PC-3 (cell line): Measurements from ENCODE around the gene GOLGA7B. TPM values are rescaled to one million over a fixed set of nuclear protein-coding genes. Genes with fewer than 3 reads are reported as not detected.

Experiments used
- ATAC-seq: fragments of 200-7000 bp; cut with Tn5 transposase; 2 replicates; pipeline ENCODE4 v1.9.1; 2020; ENCODE audit warnings: mild to moderate bottlenecking, moderate library complexity
- BruUV-seq: library from RNA; stranded (reverse); fragments of 400-500 nt; replicated peaks from 2 replicates; lab custom pipeline; 2021; lab: Mats Ljungman, UMichigan
- CTCF ChIA-PET: fragments of 300-600 bp; sonication (Branson Sonifier 250); formaldehyde crosslinking; loops from one replicate; lab custom pipeline; 2022; ENCODE audit warnings: antibody characterized with exemption; lab: Charles Lee
- POLR2A ChIA-PET: fragments of 300-600 bp; sonication (Branson Sonifier 250); formaldehyde crosslinking; loops from one replicate; lab custom pipeline; 2022; ENCODE audit warnings: antibody characterized with exemption; ENCODE audit not compliant: unreplicated experiment; lab: Charles Lee
- DNase-seq: peaks from one replicate; pipeline ENCODE4 v3.0.0-alpha.2; 2015
- H2AFZ ChIP-seq: fragments of 300-600 bp; sonication (generic); 2 replicates; pipeline ENCODE4 v1.6.0; 2016; ENCODE audit warnings: antibody characterized with exemption, low read length
- H3F3A ChIP-seq: fragments of 300-600 bp; sonication (generic); one replicate; pipeline ENCODE4 v1.6.0; 2017; ENCODE audit warnings: antibody characterized with exemption, low read length, control low read depth, mild to moderate bottlenecking; ENCODE audit not compliant: unreplicated experiment
- H3K27ac ChIP-seq: fragments of 300-600 bp; sonication (generic); 2 replicates; pipeline ENCODE4 v1.5.1; 2016; ENCODE audit warnings: mild to moderate bottlenecking, low read length
- H3K27me3 ChIP-seq: fragments of 300-600 bp; sonication (generic); 2 replicates; pipeline ENCODE4 v1.6.1; 2016; ENCODE audit warnings: low read length, mixed read lengths
- H3K36me3 ChIP-seq: fragments of 300-600 bp; sonication (generic); 2 replicates; pipeline ENCODE4 v1.6.1; 2016; ENCODE audit warnings: low read depth, mixed run types, low read length, mixed read lengths
- H3K4me1 ChIP-seq: fragments of 300-600 bp; sonication (generic); 2 replicates; pipeline ENCODE4 v1.5.1; 2016; ENCODE audit warnings: low read length; ENCODE audit not compliant: insufficient read depth
- H3K4me2 ChIP-seq: fragments of 300-600 bp; sonication (generic); 2 replicates; pipeline ENCODE4 v1.6.0; 2016; ENCODE audit warnings: low read length
- H3K4me3 ChIP-seq: fragments of 300-600 bp; sonication (generic); 2 replicates; pipeline ENCODE4 v1.5.1; 2016; ENCODE audit warnings: mild to moderate bottlenecking, low read length, mixed read lengths
- H3K79me2 ChIP-seq: fragments of 300-600 bp; sonication (generic); 2 replicates; pipeline ENCODE4 v1.6.1; 2017; ENCODE audit warnings: low read length, mixed read lengths
- H3K9ac ChIP-seq: fragments of 300-600 bp; sonication (generic); 2 replicates; pipeline ENCODE4 v1.6.0; 2016; ENCODE audit warnings: mild to moderate bottlenecking, low read length
- H3K9me2 ChIP-seq: fragments of 300-600 bp; sonication (generic); replicated peaks from 2 replicates; pipeline ENCODE4 v1.6.1; 2016; ENCODE audit warnings: mixed run types, low read length, mixed read lengths
- H3K9me3 ChIP-seq: fragments of 300-600 bp; sonication (generic); 2 replicates; pipeline ENCODE4 v1.6.1; 2016; ENCODE audit warnings: low read length, mixed read lengths
- H4K20me1 ChIP-seq: fragments of 300-600 bp; sonication (generic); 2 replicates; pipeline ENCODE4 v1.6.1; 2016; ENCODE audit warnings: low read length, mixed read lengths
- EZH2 ChIP-seq: fragments of 300-600 bp; sonication (generic); IDR thresholded peaks from one replicate; pipeline ENCODE4 v1.6.1; 2017; ENCODE audit warnings: antibody characterized with exemption, mild to moderate bottlenecking, low read length; ENCODE audit not compliant: unreplicated experiment
- EZH2phosphoT487 ChIP-seq: fragments of 300-600 bp; sonication (generic); IDR thresholded peaks from 2 replicates; pipeline ENCODE4 v1.6.1; 2018; ENCODE audit warnings: mild to moderate bottlenecking, antibody characterized with exemption, low read length, borderline replicate concordance
- intact Hi-C: fragments of 100-400 bp; cut with micrococcal nuclease; formaldehyde crosslinking; loops from 2 replicates; pipeline ENCODE4 v1.9.0; 2023
- total RNA-seq: library from RNA; depleted of rRNA; stranded (reverse); fragments of >200 nt; gene quantifications from 2 replicates; pipeline ENCODE4 v1.2.3, GENCODE V29; 2014
- TF ChIP-seq, protein P1 (sequence below): fragments of 300-600 bp; sonication (generic); conservative IDR thresholded peaks from 2 replicates; pipeline ENCODE4 v1.5.1; 2017; ENCODE audit warnings: antibody characterized with exemption, low read depth, mild to moderate bottlenecking, low read length

The GOLGA7B gene
- total RNA-seq, 1 experiment from 2014 or later: 0.26 TPM

DNA sequence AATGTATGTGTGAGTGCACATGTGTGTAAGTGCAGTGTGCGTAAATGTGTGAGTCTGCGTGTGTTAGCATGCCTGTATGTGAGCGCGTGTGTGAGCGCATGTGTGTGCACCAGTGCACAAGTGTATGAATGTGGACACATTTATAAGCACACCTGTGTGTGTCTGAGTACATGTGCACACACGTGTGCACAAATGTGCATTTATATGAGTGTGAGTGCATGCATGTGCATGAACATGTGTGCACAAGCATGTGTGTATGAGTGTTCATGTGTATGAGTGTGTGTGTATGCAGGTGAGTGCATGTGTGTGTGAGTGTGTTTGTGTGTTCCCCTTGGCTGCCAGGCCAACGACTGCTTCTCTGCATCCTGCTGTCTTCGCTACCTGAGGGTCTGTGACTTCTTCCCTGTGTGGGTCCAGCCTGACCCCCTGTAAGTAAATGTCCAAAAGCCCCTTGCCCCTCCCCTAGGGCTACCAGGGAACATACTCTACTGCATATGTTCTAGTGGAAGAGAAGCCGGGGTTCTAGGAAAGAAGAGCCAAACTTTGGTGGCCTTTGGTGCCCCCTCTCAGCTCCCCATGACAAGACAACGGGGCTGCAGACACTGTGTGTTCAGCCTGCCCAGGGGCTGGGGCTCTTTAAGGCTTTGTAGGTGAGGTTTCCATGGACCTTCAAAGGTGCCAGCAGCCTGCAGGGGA lies 17.0 kb downstream of the GOLGA7B start:
- Histone ChIP-seq H2AFZ (no peak overlapping the region), H3K79me2 (no peaks in the 10 kb centered on the region), H3K4me2 (no peak overlapping the region), H3F3A (no peaks in the 10 kb centered on the region), H3K27ac (no peak overlapping the region), H3K9ac (no peak overlapping the region), H3K9me2 (no peaks in the 10 kb centered on the region), H3K4me3 (no peak overlapping the region), H4K20me1 (no peaks in the 10 kb centered on the region), H3K9me3 (no peaks in the 10 kb centered on the region), H3K27me3 (no peaks in the 10 kb centered on the region), H3K36me3 (no peaks in the 10 kb centered on the region), H3K4me1 (peaks cover 14% of the 10 kb centered on the region)
- ChIA-PET POLR2A (no interaction called here), CTCF (no interaction called here)
- DNase-seq: no peak
- no peak for ATAC-seq
- BruUV-seq: no TSS peak
- intact Hi-C loops: no loop called here
- TF ChIP-seq, protein P1, sequence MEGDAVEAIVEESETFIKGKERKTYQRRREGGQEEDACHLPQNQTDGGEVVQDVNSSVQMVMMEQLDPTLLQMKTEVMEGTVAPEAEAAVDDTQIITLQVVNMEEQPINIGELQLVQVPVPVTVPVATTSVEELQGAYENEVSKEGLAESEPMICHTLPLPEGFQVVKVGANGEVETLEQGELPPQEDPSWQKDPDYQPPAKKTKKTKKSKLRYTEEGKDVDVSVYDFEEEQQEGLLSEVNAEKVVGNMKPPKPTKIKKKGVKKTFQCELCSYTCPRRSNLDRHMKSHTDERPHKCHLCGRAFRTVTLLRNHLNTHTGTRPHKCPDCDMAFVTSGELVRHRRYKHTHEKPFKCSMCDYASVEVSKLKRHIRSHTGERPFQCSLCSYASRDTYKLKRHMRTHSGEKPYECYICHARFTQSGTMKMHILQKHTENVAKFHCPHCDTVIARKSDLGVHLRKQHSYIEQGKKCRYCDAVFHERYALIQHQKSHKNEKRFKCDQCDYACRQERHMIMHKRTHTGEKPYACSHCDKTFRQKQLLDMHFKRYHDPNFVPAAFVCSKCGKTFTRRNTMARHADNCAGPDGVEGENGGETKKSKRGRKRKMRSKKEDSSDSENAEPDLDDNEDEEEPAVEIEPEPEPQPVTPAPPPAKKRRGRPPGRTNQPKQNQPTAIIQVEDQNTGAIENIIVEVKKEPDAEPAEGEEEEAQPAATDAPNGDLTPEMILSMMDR: no peak
- no peak for TF ChIP-seq EZH2
- TF ChIP-seq EZH2phosphoT487: no peak

DNA sequence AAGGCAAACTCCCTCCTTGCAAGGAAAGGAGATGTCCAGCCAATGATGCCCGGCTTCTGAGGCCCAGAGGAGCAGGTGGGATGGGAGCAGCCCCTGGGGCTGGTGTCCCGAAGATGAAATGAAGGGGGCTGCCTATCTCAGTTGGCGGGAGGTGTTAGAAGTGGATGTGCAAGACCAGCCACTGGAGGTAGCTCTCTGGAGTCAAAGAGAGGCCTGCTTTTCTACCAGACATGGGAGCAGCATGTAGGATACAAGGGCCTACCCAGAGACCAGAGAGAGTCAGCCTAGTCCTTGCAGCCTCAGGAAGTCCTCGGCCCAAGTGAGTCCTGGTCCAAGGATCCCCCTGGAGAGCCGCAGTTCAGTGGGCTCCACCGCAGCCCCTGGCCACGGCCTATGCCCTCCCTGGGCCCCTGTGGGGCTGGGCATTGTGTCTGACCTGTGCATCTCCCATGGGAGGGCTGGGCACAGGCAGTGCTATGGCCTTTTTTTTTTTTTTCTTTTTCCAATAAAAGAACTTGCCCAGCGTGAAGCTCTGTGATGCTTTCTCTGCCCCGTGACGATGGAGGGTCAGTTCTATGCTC lies 17.7 kb downstream of the GOLGA7B start:
- ChIA-PET POLR2A (interaction anchor here (0.6 kb wide), 1 partner anchor 54 kb away, joined by 4 read pairs; no protein-coding TSS in a partner anchor), CTCF (no interaction called here)
- Histone ChIP-seq H3K27me3 (no peaks in the 10 kb centered on the region), H3K27ac (no peak overlapping the region), H3K4me2 (no peak overlapping the region), H3K4me3 (no peak overlapping the region), H3K79me2 (no peaks in the 10 kb centered on the region), H3K9me2 (no peaks in the 10 kb centered on the region), H3K36me3 (no peaks in the 10 kb centered on the region), H3K9ac (no peak overlapping the region), H3K9me3 (no peaks in the 10 kb centered on the region), H2AFZ (no peak overlapping the region), H4K20me1 (no peaks in the 10 kb centered on the region), H3F3A (no peaks in the 10 kb centered on the region), H3K4me1 (peaks cover 12% of the 10 kb centered on the region)
- no peak for DNase-seq
- no peak for ATAC-seq
- intact Hi-C loops: no loop called here
- BruUV-seq: no TSS peak
- no peak for TF ChIP-seq EZH2
- TF ChIP-seq EZH2phosphoT487: no peak
- TF ChIP-seq, protein P1: no peak

DNA sequence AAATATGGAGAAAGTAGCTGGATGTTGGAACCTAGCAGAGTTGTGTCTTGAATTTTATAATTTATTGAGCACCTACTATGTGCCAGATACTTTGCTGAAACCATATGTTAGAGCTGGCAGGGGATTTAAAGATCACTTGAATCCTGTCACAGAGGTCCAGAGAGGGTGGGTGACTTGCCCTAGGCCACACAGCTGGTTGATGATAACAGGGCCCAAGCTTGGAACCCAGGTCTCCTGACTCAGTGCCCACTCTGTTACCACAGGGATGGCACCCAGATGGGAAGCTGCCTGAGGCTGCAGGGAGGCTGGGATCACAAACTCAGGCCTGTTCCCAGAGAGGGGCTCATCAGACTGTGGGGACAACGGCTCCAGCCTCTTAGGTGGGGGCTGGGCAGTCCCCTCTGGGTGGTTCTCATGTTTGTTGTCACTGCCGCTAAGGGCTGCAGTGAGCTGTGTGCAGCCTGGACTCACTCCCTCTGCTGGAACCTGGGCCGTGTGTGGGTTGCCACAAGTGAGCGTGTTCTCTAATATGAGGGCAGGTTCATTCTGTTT lies 18.6 kb downstream of the GOLGA7B start:
- ChIA-PET CTCF (interaction anchor here (1.6 kb wide), 1 partner anchor 77 kb away, joined by 4 read pairs; no protein-coding TSS in a partner anchor), POLR2A (interaction anchor here (0.6 kb wide), 1 partner anchor 53 kb away, joined by 4 read pairs; no protein-coding TSS in a partner anchor)
- no peak for TF ChIP-seq EZH2phosphoT487
- TF ChIP-seq, protein P1: no peak
- no peak for TF ChIP-seq EZH2
- H3F3A ChIP-seq: no peaks in the 10 kb centered on the region
- no peaks in the 10 kb centered on the region for H3K9me2 ChIP-seq
- no peaks in the 10 kb centered on the region for H4K20me1 ChIP-seq
- no peaks in the 10 kb centered on the region for H3K27me3 ChIP-seq
- H2AFZ ChIP-seq: no peak overlapping the region
- H3K4me3 ChIP-seq: no peak overlapping the region
- no peaks in the 10 kb centered on the region for H3K36me3 ChIP-seq
- no peaks in the 10 kb centered on the region for H3K79me2 ChIP-seq
- ATAC-seq (no peak), DNase-seq (no peak)
- no TSS peak for BruUV-seq
- intact Hi-C loops: no loop called here
- no peaks in the 10 kb centered on the region for H3K9me3 ChIP-seq
- no peak overlapping the region for H3K9ac ChIP-seq
- no peak overlapping the region for H3K27ac ChIP-seq
- H3K4me2 ChIP-seq: no peak overlapping the region
- peaks cover 12% of the 10 kb centered on the region for H3K4me1 ChIP-seq
